Skin of body (tissue), 2 donors: ENCODE measurements around the gene PCNX1. TPM values are rescaled to one million over a fixed set of nuclear protein-coding genes. Genes with fewer than 3 reads are reported as not detected.
A peak's percentile ranks its signal among the peaks of the same experiment; 100 is the strongest.
"Not testable (repeated sequence)": the region's sequence is repeated elsewhere in the genome, so short reads cannot be mapped to it uniquely, and the experiment has no call there.

Experiments
- DNase-seq: peaks from one replicate; lab custom pipeline; 2025; lab: John Stamatoyannopoulos, UW
- total RNA-seq: library from RNA; depleted of rRNA; stranded (reverse); fragments of >200 nt; gene quantifications from one replicate; pipeline ENCODE4 v1.2.3, GENCODE V29; 2014

The PCNX1 gene
- total RNA-seq, 1 donor from 2014 or later, result 79.1 TPM

- no peak for DNase-seq
Measured at GRCh38 chr14:71121711-71122110, 214.5 kb downstream of the PCNX1 start.

- no peak for DNase-seq
Measured at GRCh38 chr14:71122866-71123565, 215.8 kb downstream of the PCNX1 start.

GRCh38 chr14:71123579-71124135 is 216.4 kb downstream of the PCNX1 start:
- DNase-seq, result no peak

- not testable (repeated sequence) for DNase-seq
Measured at GRCh38 chr14:71129716-71130490, 222.6 kb downstream of the PCNX1 start.

- DNase-seq, result no peak
Measured at GRCh38 chr14:71130491-71131179, 223.4 kb downstream of the PCNX1 start.

- no peak for DNase-seq
Measured at GRCh38 chr14:71133296-71133695, 226.0 kb downstream of the PCNX1 start.

- DNase-seq, result no peak
Measured at GRCh38 chr14:71135496-71135895, 228.2 kb downstream of the PCNX1 start.

- DNase-seq, result no peak
Measured at GRCh38 chr14:71135911-71136310, 228.7 kb downstream of the PCNX1 start.

- DNase-seq, result no peak
Measured at GRCh38 chr14:71136386-71137060, 229.3 kb downstream of the PCNX1 start.

GRCh38 chr14:71137536-71138447 is 230.5 kb downstream of the PCNX1 start:
- no peak for DNase-seq

GRCh38 chr14:71138448-71139293 is 231.4 kb downstream of the PCNX1 start:
- DNase-seq, result peak; percentile 6

- DNase-seq, result no peak
Measured at GRCh38 chr14:71139294-71139946, 232.2 kb downstream of the PCNX1 start.

- DNase-seq, result no peak
Measured at GRCh38 chr14:71140157-71140556, 232.9 kb downstream of the PCNX1 start.

- no peak for DNase-seq
Measured at GRCh38 chr14:71141701-71142374, 234.6 kb downstream of the PCNX1 start.

- peak; percentile 2 for DNase-seq
Measured at GRCh38 chr14:71142375-71143038, 235.2 kb downstream of the PCNX1 start.

GRCh38 chr14:71143381-71144290 is 236.4 kb downstream of the PCNX1 start:
- DNase-seq, result no peak

GRCh38 chr14:71147335-71147734 is 240.1 kb downstream of the PCNX1 start:
- DNase-seq, result not testable (repeated sequence)
